Neural cell (in vitro differentiated cells): Measurements from ENCODE around the gene ROBO4.

Experiments used
- CTCF ChIP-seq: fragments of 450-650 bp; IDR thresholded peaks from 2 replicates; pipeline ENCODE4 v1.5.1; 2014; ENCODE audit warnings: antibody characterized with exemption, mild to moderate bottlenecking, moderate library complexity; ENCODE audit not compliant: poor library complexity, severe bottlenecking
- EP300 ChIP-seq: fragments of 450-650 bp; conservative IDR thresholded peaks from 2 replicates; pipeline ENCODE4 v1.6.1; 2014; ENCODE audit warnings: antibody characterized with exemption, mild to moderate bottlenecking, moderate library complexity; ENCODE audit not compliant: poor library complexity, severe bottlenecking
- EZH2 ChIP-seq: fragments of 200-600, 300-800 bp; shearing (Covaris generic), sonication (generic); IDR thresholded peaks from 2 replicates; pipeline ENCODE4 v1.6.1; 2014; ENCODE audit warnings: antibody characterized with exemption, low read length, borderline replicate concordance, mild to moderate bottlenecking; ENCODE audit not compliant: insufficient read depth, poor library complexity, severe bottlenecking
- POLR2AphosphoS5 ChIP-seq: IDR thresholded peaks from 2 replicates; pipeline ENCODE4 v1.6.1; 2012
- RAD21 ChIP-seq: fragments of 450-650 bp; conservative IDR thresholded peaks from 2 replicates; pipeline ENCODE4 v1.6.1; 2014; ENCODE audit warnings: antibody characterized with exemption, mild to moderate bottlenecking, moderate library complexity
- REST ChIP-seq: IDR thresholded peaks from 2 replicates; pipeline ENCODE4 v1.6.1; 2012; ENCODE audit warnings: borderline replicate concordance
- SMC3 ChIP-seq: fragments of 450-650 bp; conservative IDR thresholded peaks from 2 replicates; pipeline ENCODE4 v1.6.1; 2014; ENCODE audit warnings: antibody characterized with exemption, mild to moderate bottlenecking, moderate library complexity; ENCODE audit not compliant: poor library complexity
- TAF1 ChIP-seq: IDR thresholded peaks from 2 replicates; pipeline ENCODE4 v1.6.1; 2012; ENCODE audit warnings: low read depth

GRCh38 chr11:124840666-124841065 is 57.0 kb downstream of the ROBO4 start:
- TF ChIP-seq CTCF (no peak), POLR2AphosphoS5 (no peak), REST (no peak), EZH2 (no peak), EP300 (no peak), RAD21 (no peak), SMC3 (no peak), TAF1 (no peak)
